GM12865 (cell line): ENCODE results near the gene ZNF775.

ENCODE experiments used
- DNase-seq: peaks from one replicate; pipeline ENCODE4 v3.0.0; 2010; ENCODE audit warnings: low read depth
- H3K4me3 ChIP-seq: 2 replicates; pipeline ENCODE4 v1.5.1; 2011; ENCODE audit warnings: mild to moderate bottlenecking, low read depth, low read length, control low read depth
- TF ChIP-seq, protein P1 (sequence below): IDR thresholded peaks from 2 replicates; pipeline ENCODE4 v1.5.1; 2011; ENCODE audit warnings: low read length, control low read depth, low read depth, inconsistent platforms; ENCODE audit not compliant: insufficient read depth; ENCODE audit errors: missing control alignments

Gene ZNF775

DNA sequence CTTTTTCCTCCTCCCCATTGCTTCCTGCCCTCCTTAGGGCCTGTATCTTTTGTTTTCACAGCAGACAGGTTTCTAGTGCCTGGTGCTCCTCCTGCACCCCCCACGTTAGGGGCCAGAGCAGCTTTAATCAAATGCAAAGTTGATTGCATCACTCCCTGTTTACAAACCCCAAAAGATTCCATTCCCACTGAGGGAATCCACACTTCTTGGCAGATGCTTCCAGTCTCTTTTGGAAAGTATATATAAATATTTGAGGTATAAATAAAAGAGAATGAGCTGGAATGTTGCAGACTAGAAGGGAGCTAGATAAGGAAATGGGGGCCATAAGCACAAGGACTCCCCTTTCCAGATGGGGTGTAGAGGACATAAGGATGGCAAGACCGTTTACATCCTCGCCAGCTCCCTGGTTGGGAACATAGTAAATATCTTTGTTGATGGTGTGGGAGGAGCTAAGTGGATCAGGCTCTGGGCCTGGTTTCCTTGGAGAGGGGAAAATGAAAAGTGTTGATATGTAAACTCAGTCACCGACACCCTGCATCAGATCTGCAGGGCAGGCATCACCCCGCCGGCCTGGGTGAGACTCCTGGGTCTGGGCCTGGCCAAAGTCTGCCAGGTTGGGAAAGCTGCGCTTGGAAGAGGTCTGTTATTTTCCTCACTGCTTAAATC lies 43.9 kb upstream of the ZNF775 start:
- TF ChIP-seq, protein P1, sequence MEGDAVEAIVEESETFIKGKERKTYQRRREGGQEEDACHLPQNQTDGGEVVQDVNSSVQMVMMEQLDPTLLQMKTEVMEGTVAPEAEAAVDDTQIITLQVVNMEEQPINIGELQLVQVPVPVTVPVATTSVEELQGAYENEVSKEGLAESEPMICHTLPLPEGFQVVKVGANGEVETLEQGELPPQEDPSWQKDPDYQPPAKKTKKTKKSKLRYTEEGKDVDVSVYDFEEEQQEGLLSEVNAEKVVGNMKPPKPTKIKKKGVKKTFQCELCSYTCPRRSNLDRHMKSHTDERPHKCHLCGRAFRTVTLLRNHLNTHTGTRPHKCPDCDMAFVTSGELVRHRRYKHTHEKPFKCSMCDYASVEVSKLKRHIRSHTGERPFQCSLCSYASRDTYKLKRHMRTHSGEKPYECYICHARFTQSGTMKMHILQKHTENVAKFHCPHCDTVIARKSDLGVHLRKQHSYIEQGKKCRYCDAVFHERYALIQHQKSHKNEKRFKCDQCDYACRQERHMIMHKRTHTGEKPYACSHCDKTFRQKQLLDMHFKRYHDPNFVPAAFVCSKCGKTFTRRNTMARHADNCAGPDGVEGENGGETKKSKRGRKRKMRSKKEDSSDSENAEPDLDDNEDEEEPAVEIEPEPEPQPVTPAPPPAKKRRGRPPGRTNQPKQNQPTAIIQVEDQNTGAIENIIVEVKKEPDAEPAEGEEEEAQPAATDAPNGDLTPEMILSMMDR, result no peak
- no peak overlapping the region for H3K4me3 ChIP-seq
- DNase-seq, result no peak

GRCh38 chr7:150335774-150336112 lies 43.4 kb upstream of the ZNF775 start:
- no peak overlapping the region for H3K4me3 ChIP-seq
- TF ChIP-seq, protein P1, result no peak
- no peak for DNase-seq

- TF ChIP-seq, protein P1, result no peak
- no peak for DNase-seq
These were observed 42.4 kb upstream of the ZNF775 start for GRCh38 chr7:150336746-150337145.

DNA sequence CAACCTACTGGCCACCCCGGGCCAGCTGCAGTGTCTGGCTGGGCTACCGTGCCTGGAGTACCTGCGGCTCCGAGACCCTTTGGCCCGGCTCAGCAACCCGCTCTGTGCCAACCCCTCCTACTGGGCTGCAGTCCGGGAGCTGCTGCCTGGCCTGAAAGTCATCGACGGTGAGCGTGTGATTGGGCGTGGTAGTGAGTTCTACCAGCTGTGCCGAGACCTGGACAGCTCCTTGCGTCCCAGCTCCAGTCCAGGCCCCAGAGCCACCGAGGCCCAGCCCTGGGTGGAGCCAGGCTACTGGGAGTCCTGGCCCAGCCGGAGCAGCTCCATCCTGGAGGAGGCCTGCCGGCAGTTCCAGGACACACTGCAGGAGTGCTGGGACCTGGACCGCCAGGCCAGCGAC lies 42.0 kb upstream of the ZNF775 start:
- DNase-seq, result no peak
- TF ChIP-seq, protein P1, result no peak
- no peak overlapping the region for H3K4me3 ChIP-seq

More at GRCh38 chr7:150336746-150337145, 42.4 kb upstream of the ZNF775 start:
- no peak overlapping the region for H3K4me3 ChIP-seq

DNA sequence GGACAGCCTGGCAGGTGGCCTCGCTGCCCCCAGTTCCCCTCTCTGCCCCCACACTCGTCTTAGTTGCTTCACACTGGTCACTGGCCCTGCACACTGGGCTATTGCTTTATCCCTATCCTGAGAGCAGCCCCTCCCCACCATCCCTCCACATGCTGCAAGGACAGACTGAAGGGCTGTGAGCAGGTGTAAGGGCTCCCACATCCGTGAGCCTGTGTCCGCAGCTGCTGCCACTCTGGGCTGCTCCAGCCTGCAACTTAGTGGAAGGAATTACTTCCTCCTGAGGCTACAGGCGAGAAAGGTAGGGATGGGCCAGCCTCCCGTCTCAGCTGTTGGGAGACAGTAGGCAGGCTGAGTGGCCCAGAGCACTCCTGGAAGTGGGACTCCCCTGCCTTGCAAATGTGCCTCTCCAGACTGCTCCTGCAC lies 41.5 kb upstream of the ZNF775 start:
- DNase-seq, result no peak
- no peak overlapping the region for H3K4me3 ChIP-seq
- TF ChIP-seq, protein P1, result no peak

GRCh38 chr7:150338166-150338829 lies 40.8 kb upstream of the ZNF775 start:
- TF ChIP-seq, protein P1, result no peak
- no peak overlapping the region for H3K4me3 ChIP-seq
- no peak for DNase-seq
